Measurements from ENCODE around the gene ARHGEF7.

Gene ARHGEF7

DNA sequence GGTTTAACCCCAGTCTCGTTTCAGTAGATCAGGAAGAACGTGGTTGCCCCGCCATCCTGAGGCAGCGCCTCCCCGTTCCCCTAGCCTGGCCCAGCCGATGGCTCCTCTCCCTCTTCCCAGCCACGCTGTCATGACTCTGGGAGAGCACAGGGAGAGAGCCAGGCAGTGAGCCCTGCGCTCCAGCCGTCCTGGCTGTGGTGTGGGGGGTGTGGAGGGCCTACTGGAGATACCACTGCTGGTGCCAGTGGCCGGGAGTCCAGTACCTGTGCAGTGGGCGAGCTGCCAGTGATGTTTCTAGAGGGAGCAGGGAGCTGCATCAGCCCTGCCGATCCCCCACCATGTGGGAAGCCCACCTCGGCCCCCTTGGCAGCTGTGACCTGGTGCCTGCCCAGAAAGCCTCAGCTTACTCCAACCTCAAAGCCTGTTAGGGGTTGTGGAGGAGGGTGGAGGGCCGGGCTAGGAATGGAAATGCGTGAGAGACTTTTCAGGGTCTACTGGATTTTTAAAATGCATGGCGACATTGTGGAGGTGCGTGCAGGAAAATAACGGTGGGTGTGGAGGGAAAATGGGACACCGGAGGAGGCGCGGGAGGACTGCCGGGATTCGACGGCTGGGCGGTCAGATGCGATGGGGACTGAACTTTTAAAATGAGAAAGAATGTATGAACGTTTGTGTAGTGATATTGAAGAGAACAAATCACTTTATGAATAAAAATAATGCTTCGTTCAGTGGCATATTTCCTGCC lies 210.2 kb downstream of the ARHGEF7 start:
- DNase-seq (ENCODE audit: low spot score): no peak

GRCh38 chr13:111325941-111326620 lies 211.0 kb downstream of the ARHGEF7 start:
- DNase-seq (ENCODE audit: low spot score): no peak

GRCh38 chr13:111326621-111326965 lies 211.5 kb downstream of the ARHGEF7 start:
- DNase-seq (ENCODE audit: low spot score): no peak

DNA sequence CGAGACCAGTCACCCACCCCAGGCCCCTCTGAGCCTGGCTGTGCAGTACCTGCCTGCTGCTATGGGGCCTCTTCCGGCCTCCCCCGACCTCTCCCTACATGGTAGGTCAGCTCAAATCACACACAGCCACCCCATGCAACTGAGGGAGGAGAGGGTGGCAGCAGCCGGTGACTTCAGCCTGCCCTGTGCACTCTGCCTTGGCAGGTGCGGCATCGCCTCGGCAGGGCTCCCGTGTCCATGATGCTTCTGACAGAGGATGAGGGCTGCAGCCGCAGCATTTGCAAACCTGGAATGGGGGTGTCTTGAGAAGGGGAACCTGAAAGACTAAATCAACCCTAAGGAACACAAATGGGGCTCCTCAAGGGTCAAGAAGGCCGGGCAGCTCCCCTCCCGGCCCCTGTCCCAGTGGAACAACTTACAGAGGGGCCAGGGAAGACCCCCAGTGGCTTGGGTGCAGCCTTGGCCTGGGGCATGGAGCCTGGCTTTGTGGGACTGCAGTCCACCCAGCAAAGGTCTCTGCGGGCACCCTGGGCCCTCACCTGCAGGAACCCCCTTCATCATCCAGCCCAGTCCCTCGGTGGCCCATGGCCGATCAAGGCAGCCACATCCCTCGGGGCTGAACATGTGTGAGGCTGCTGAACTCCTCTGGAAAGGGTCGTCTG lies 212.0 kb downstream of the ARHGEF7 start:
- no peak for DNase-seq (ENCODE audit: low spot score)

GRCh38 chr13:111327730-111328573 lies 212.8 kb downstream of the ARHGEF7 start:
- DNase-seq (ENCODE audit: low spot score): no peak

GRCh38 chr13:111328574-111329410 lies 213.7 kb downstream of the ARHGEF7 start:
- DNase-seq (ENCODE audit: low spot score): no peak

DNA sequence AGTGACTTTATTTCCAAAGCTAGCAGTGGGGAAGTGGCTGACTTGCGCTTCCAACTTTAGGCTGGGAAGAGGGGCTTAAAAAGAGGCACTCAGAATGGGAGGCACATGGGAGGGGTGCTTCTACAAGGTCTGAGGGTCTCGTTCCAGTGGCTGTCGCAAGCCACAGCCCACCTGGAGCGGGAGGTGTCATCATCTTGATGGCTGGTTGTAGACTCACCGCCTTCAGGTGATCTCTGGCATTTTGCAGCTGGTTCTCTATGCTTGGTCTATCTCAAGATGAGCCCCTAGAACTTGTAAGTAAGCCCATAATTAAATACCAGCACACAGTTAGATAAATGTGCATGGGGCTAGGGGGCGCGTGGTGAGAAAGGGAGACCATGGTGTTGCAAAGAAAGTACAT lies 214.5 kb downstream of the ARHGEF7 start:
- no peak for DNase-seq (ENCODE audit: low spot score)

- no peak for DNase-seq (ENCODE audit: low spot score)
These were observed 215.0 kb downstream of the ARHGEF7 start for GRCh38 chr13:111330066-111330610.

DNA sequence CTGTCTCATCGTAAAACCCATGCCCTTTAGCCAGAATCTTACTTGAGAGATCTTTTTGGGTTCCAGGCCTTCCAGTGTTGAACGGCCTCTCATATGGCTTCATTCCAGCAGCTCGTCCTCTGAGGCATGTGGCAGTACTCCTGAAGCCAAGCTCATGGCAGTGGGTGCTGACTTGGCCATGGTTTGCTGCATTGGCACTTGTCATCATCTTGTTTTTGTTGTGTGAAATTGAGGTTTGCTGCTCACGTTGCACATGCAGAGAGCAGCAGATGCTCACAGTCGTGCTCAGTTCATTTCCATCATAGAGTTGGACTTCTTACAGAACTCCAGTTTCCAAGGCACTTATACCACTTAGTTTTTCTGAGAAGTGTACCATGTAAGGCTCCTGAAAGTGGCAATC lies 220.2 kb downstream of the ARHGEF7 start:
- no peak for DNase-seq (ENCODE audit: low spot score)

DNA sequence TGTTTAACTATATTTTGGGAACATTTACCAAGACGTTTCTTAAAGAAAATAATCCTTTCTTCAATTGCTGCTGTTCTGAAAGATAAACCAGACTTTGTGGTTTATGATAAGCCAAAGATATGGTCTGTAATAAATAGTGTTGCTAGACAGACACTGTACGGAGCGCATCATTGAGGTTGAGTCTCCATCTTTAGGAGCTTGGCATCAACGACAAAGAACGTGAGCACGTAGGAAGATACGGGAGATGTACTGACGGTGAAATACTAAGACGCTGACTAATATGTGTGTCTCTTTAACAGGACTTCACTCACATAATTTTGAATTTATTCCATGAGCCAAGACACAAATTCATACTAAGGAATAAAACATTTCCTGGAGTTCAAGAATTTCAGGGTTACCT lies 221.6 kb downstream of the ARHGEF7 start:
- no peak for DNase-seq (ENCODE audit: low spot score)

- peak; percentile 25 for DNase-seq (ENCODE audit: low spot score)
These were observed 222.1 kb downstream of the ARHGEF7 start for GRCh38 chr13:111337206-111337605.

- no peak for DNase-seq (ENCODE audit: low spot score)
These were observed 222.6 kb downstream of the ARHGEF7 start for GRCh38 chr13:111337741-111338140.

GRCh38 chr13:111338841-111339240 lies 223.7 kb downstream of the ARHGEF7 start:
- DNase-seq (ENCODE audit: low spot score): no peak

GRCh38 chr13:111339366-111340143 lies 224.4 kb downstream of the ARHGEF7 start:
- no peak for DNase-seq (ENCODE audit: low spot score)

- DNase-seq (ENCODE audit: low spot score): no peak
These were observed 226.8 kb downstream of the ARHGEF7 start for GRCh38 chr13:111341886-111342285.

DNA sequence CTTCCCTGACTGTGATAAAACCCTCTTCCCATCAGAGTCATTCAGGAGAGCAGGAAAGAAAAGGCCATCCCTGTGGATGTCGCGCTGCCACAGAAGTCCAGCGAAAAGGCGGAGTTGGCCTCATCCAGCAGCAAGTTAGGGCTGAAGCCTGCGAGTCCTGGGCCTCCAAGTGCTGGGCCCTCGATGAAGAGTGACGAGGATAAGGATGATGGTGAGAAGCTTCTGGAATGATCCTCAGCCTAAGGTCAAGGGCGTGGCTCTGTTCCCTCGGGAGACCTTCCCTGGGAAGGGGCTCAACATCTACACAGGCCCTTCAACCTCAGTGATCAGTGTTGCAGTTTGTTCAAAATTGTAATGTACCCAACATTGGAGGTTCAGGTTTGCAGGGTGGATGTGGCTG lies 227.6 kb downstream of the ARHGEF7 start:
- DNase-seq (ENCODE audit: low spot score): no peak

GRCh38 chr13:111343186-111343805 lies 228.2 kb downstream of the ARHGEF7 start:
- no peak for DNase-seq (ENCODE audit: low spot score)

GRCh38 chr13:111344471-111345191 lies 229.5 kb downstream of the ARHGEF7 start:
- peak; percentile 14 for DNase-seq (ENCODE audit: low spot score)

- DNase-seq (ENCODE audit: low spot score): no peak
These were observed 230.6 kb downstream of the ARHGEF7 start for GRCh38 chr13:111345682-111346081.

Measured in SW480 (cell line).